Ovary (tissue), 3 donors: Measurements from ENCODE around the gene GUCY1A2.

ENCODE experiments used
- EP300 ChIP-seq: sonication (generic); formaldehyde crosslinking; IDR thresholded peaks from one replicate; pipeline ENCODE4 v1.6.1; 2017; ENCODE audit warnings: antibody characterized with exemption
- TF ChIP-seq, protein P1 (sequence below), 3 donors: fragments of 450-650 bp in 2 of 3; fragments of 200-600 bp in 1 of 3; IDR thresholded peaks; one replicate each; pipeline versions ENCODE4 v1.5.1 to v1.8.0; 2016 to 2022; ENCODE audit warnings: antibody characterized with exemption in 3 of 3, mild to moderate bottlenecking in 1 of 3
- donor health status: DM: no; HTN: no; CAD: no.

DNA sequence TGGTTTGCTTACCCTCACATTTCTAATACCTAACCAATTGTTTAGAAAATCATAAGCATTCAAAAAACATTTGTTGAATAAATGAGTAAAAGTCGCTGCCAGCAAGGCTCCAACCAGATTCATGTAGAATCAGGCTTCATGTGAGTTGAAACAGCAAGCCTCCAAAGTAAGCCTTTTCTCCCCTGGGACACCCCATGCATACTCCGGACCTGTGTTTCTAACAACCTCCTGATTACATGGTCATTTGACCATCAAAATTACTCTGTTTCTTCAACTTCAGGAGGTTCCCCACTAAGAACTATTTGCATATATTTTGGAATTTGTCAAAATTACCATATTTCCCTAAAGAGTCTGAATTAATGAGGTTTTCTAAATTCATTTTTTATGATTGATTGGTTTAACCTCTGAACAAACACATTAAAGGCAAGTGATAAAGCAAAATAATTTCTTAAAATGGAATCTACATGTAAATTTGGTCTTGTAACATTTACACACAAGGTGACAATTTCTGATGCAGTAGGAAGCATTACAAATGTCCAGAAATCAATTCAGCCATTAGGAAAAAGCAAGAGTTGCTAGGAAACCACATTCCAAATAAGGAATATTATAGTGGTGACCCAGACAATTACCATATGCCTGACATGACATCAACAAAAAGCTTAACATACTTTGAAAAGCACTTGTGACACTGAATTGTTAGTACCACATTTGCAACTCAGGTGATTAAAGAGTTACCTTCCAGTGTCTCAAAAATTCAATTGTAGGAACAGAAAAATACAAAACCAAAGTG lies 252.6 kb downstream of the GUCY1A2 start:
- TF ChIP-seq, protein P1, sequence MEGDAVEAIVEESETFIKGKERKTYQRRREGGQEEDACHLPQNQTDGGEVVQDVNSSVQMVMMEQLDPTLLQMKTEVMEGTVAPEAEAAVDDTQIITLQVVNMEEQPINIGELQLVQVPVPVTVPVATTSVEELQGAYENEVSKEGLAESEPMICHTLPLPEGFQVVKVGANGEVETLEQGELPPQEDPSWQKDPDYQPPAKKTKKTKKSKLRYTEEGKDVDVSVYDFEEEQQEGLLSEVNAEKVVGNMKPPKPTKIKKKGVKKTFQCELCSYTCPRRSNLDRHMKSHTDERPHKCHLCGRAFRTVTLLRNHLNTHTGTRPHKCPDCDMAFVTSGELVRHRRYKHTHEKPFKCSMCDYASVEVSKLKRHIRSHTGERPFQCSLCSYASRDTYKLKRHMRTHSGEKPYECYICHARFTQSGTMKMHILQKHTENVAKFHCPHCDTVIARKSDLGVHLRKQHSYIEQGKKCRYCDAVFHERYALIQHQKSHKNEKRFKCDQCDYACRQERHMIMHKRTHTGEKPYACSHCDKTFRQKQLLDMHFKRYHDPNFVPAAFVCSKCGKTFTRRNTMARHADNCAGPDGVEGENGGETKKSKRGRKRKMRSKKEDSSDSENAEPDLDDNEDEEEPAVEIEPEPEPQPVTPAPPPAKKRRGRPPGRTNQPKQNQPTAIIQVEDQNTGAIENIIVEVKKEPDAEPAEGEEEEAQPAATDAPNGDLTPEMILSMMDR (IDR thresholded peaks at IDR 0.05) = no peak
- no peak for TF ChIP-seq EP300
